Measurements from ENCODE around the gene DCBLD1. TPM values are rescaled to one million over a fixed set of nuclear protein-coding genes. Genes with fewer than 3 reads are reported as not detected.

DCBLD1 gene
- total and polyA plus RNA-seq, 2 donors from 2014 or later: 4.1 to 9.6 TPM

DNA sequence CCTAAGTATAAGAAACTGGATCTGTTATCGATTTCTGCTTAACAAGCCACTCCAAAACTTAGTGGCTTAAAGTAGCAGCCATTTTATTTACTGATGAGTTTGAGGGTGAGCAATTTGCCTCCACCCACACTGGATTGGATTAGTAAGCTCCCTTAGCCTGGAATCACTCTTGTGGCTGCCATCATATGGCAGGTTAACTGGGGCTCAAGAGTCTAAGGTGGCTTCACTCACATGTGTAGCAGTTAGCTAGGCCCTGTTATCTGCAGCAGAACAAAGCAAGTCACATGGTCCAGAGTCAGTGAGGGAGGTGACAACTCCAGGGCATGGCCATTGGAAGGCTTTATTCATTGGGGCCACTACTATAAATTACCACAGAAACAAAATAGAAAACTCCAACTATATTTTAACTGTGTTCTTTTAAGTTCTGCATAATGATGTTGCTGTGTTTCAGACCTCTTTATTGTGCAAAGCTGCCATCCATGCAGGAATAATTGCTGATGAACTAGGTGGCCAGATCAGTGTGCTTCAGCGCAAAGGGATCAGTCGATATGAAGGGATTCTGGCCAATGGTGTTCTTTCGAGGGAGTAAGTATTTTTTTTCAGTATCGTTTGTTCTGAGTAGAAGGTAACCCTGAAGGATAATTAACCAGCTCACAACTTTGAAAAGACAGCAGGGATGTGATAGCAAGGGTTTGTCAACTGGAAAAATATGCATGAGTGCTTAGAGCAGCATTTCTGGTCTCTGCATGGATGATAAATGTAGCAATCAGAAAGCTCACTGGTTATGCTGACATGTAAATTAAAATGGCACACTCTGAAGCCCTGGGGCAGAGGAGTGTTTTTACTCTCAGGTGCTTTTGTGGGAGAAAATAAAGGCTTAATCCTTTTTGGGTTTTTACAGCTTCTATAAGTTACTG is 49.6 kb downstream of the DCBLD1 start:
- Histone ChIP-seq H3K9me3 (ENCODE audit: control insufficient read depth in 2 of 3, insufficient read depth in 1 of 3, low read length in 3 of 3) (no peaks in the 10 kb centered on the region), H3K27ac (ENCODE audit: low read depth in 2 of 2, low read length in 2 of 2) (no peak overlapping the region), H3K9ac (ENCODE audit: low read length in 3 of 3) (no peak overlapping the region), H3K4me1 (ENCODE audit: control insufficient read depth in 2 of 3, insufficient read depth in 2 of 3, low read depth in 1 of 3, low read length in 3 of 3) (no peaks in the 10 kb centered on the region), H3K27me3 (ENCODE audit: control insufficient read depth, insufficient read depth, low read length) (no peaks in the 10 kb centered on the region), H3K36me3 (ENCODE audit: control insufficient read depth in 2 of 3, insufficient read depth in 3 of 3, low read length in 3 of 3) (no peaks in the 10 kb centered on the region), H3K4me3 (ENCODE audit: low read length in 3 of 3) (no peak overlapping the region)
- FAIRE-seq (no peak), DNase-seq (peak in 1 of 5 donors; percentile 16)
- TF ChIP-seq, protein P1, sequence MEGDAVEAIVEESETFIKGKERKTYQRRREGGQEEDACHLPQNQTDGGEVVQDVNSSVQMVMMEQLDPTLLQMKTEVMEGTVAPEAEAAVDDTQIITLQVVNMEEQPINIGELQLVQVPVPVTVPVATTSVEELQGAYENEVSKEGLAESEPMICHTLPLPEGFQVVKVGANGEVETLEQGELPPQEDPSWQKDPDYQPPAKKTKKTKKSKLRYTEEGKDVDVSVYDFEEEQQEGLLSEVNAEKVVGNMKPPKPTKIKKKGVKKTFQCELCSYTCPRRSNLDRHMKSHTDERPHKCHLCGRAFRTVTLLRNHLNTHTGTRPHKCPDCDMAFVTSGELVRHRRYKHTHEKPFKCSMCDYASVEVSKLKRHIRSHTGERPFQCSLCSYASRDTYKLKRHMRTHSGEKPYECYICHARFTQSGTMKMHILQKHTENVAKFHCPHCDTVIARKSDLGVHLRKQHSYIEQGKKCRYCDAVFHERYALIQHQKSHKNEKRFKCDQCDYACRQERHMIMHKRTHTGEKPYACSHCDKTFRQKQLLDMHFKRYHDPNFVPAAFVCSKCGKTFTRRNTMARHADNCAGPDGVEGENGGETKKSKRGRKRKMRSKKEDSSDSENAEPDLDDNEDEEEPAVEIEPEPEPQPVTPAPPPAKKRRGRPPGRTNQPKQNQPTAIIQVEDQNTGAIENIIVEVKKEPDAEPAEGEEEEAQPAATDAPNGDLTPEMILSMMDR (IDR thresholded peaks at IDR 0.05; ENCODE audit: borderline replicate concordance, extremely low read depth, insufficient read depth): no peak
- intact Hi-C loops (cut with DNase I): no loop called here

DNA sequence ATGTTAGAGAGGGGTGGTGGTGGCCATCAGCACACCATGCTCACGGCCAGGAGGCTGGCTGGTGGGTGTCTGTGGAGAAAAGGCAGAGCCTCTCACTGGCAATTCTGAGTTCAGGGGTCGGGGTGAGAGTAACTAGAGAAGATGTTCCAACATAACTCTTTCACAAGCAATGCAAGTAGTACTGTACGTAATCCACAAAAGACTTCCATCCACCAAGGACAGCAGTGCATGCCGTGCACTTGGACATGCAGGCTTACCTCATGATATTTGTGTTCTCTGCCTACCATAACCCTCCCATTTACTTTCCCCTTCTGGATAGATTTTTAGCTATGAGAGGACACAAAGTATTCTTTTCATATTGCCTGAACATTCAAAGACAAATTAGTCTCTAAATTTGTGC is 51.3 kb downstream of the DCBLD1 start:
- Histone ChIP-seq H3K27ac (ENCODE audit: low read depth in 2 of 2, low read length in 2 of 2) (no peak overlapping the region), H3K4me1 (ENCODE audit: control insufficient read depth in 2 of 3, insufficient read depth in 2 of 3, low read depth in 1 of 3, low read length in 3 of 3) (no peaks in the 10 kb centered on the region), H3K9me3 (ENCODE audit: control insufficient read depth in 2 of 3, insufficient read depth in 1 of 3, low read length in 3 of 3) (no peaks in the 10 kb centered on the region), H3K9ac (ENCODE audit: low read length in 3 of 3) (no peak overlapping the region), H3K36me3 (ENCODE audit: control insufficient read depth in 2 of 3, insufficient read depth in 3 of 3, low read length in 3 of 3) (no peaks in the 10 kb centered on the region), H3K4me3 (ENCODE audit: low read length in 3 of 3) (no peak overlapping the region), H3K27me3 (ENCODE audit: control insufficient read depth, insufficient read depth, low read length) (no peaks in the 10 kb centered on the region)
- intact Hi-C loops (cut with DNase I): no loop called here
- FAIRE-seq (no peak), DNase-seq (no peak)
- TF ChIP-seq, protein P1 (IDR thresholded peaks at IDR 0.05; ENCODE audit: borderline replicate concordance, extremely low read depth, insufficient read depth): no peak

DNA sequence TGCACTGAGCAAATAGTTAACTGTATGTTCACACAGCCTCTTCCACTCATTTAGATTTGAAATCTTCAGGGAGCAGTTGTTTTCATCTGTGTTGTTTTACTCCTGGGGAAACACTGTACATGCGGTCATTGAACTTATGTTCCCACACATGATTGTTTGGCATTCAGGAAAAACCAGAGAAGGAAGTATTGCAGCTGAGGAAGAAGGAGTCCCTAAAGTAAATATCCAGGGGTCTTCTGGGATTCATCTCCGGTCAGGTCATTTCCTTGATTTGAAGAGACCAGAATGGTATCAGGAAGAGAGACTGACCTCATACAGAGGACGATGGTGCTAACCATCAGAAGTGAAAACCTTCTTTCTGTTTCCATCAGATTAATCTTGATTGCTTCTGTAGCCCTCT is 52.5 kb downstream of the DCBLD1 start:
- Histone ChIP-seq H3K27me3 (ENCODE audit: control insufficient read depth, insufficient read depth, low read length) (no peaks in the 10 kb centered on the region), H3K36me3 (ENCODE audit: control insufficient read depth in 2 of 3, insufficient read depth in 3 of 3, low read length in 3 of 3) (peaks cover 0 to 4% (median 0%) of the 10 kb centered on the region in 3 donors), H3K4me1 (ENCODE audit: control insufficient read depth in 2 of 3, insufficient read depth in 2 of 3, low read depth in 1 of 3, low read length in 3 of 3) (no peaks in the 10 kb centered on the region), H3K4me3 (ENCODE audit: low read length in 3 of 3) (no peak overlapping the region), H3K9ac (ENCODE audit: low read length in 3 of 3) (no peak overlapping the region), H3K9me3 (ENCODE audit: control insufficient read depth in 2 of 3, insufficient read depth in 1 of 3, low read length in 3 of 3) (no peaks in the 10 kb centered on the region), H3K27ac (ENCODE audit: low read depth in 2 of 2, low read length in 2 of 2) (no peak overlapping the region)
- DNase-seq: peak in 1 of 5 donors; percentile 30
- TF ChIP-seq, protein P1 (IDR thresholded peaks at IDR 0.05; ENCODE audit: borderline replicate concordance, extremely low read depth, insufficient read depth): no peak
- intact Hi-C loops (cut with DNase I): no loop called here
- FAIRE-seq: no peak

Measured in kidney (tissue), 14 donors.